Measurements from ENCODE around the gene RBX1. TPM values are rescaled to one million over a fixed set of nuclear protein-coding genes. Genes with fewer than 3 reads are reported as not detected.

The RBX1 gene
- total RNA-seq, 2 donors from 2014 or later: 64.1 to 64.6 TPM

DNA sequence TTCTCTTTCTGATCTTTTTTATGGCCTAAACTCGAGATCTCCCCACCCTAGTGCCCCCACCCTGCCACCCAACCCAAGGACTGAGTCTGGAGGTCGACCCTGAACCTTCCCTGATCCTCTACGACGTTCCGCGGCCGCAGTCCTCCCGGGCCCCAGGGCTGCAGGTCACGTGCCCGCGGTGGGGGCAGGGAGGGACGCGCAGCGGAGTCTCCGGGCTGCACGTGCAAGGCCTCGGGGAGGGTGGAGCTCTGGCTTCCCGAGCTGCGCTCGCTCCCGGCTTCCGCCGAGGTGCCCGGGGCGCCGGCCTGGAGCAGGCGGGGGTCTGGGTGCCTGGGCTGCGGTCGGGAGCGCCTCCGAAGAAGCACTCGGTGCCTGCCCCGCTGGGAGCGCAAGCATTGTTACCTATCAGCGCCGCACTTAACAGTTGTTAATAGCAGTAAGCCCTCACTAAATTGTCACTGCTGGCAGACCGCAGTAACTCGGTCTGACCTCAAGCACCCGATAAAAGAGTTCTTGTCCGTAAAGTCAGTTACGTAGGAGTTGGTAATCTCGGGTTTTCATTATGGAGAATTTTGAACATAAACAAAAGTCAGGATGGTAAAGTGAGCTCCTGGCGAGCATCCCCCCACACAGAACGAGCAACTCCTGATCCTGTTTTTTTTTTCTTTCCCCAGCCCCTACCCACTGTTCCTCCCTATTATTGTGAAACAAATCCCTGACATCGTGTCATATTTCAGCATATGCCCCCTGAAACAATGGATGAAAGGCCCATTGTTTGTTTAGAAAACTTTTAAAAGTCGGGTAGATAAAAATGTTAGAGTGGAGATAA, 71.5 kb downstream of the RBX1 start:
- Mint-ChIP-seq H3K36me3 (ENCODE audit: low read depth) (peaks cover 1% of the 10 kb centered on the region), H3K4me3 (peak overlapping the region; percentile 82), H3K9me3 (no peaks in the 10 kb centered on the region), H3K4me1 (peaks cover 13% of the 10 kb centered on the region), H3K27me3 (ENCODE audit: insufficient read depth) (no peaks in the 10 kb centered on the region), H3K27ac (peak overlapping the region; percentile 96)
- Histone ChIP-seq H3K4me1 (ENCODE audit: control insufficient read depth, insufficient read depth, low read length) (peaks cover 6% of the 10 kb centered on the region), H3K27ac (ENCODE audit: low read depth, low read length) (peak overlapping the region; percentile 85), H3K36me3 (ENCODE audit: control insufficient read depth, insufficient read depth, low read length) (no peaks in the 10 kb centered on the region), H3K4me3 (ENCODE audit: low read length) (peak overlapping the region; percentile 87), H3K27me3 (ENCODE audit: control insufficient read depth, insufficient read depth, low read length, poor library complexity, severe bottlenecking) (no peaks in the 10 kb centered on the region), H3K9me3 (ENCODE audit: control insufficient read depth, low read length) (no peaks in the 10 kb centered on the region), H3K9ac (ENCODE audit: extremely low read depth, low read length, poor library complexity, severe bottlenecking) (peak overlapping the region; percentile 91)
- peak; percentile 96 for DNase-seq
- 1 to 3% methylated on average over 19 to 46 of the region's 46 CpGs for WGBS, 2 experiments (ENCODE audit: insufficient coverage in 1 of 2, insufficient read length in 1 of 2)
- TF ChIP-seq, protein P1, sequence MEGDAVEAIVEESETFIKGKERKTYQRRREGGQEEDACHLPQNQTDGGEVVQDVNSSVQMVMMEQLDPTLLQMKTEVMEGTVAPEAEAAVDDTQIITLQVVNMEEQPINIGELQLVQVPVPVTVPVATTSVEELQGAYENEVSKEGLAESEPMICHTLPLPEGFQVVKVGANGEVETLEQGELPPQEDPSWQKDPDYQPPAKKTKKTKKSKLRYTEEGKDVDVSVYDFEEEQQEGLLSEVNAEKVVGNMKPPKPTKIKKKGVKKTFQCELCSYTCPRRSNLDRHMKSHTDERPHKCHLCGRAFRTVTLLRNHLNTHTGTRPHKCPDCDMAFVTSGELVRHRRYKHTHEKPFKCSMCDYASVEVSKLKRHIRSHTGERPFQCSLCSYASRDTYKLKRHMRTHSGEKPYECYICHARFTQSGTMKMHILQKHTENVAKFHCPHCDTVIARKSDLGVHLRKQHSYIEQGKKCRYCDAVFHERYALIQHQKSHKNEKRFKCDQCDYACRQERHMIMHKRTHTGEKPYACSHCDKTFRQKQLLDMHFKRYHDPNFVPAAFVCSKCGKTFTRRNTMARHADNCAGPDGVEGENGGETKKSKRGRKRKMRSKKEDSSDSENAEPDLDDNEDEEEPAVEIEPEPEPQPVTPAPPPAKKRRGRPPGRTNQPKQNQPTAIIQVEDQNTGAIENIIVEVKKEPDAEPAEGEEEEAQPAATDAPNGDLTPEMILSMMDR (conservative IDR thresholded peaks at IDR 0.05): no peak

Other genes starting within 250 kb of the RBX1 start
- gene SLC25A17, start 132.0 kb upstream of the RBX1 start, total RNA-seq: 10 to 100 TPM; 25.4 to 29.4 TPM
- gene ST13, start 94.7 kb upstream of the RBX1 start, total RNA-seq: 100 to 1,000 TPM; 310 to 324 TPM
- 10 to 100 TPM; 27.6 to 32.7 TPM for gene XPNPEP3, start 94.2 kb upstream of the RBX1 start, total RNA-seq
- not detected for gene DNAJB7, start 89.3 kb upstream of the RBX1 start, total RNA-seq
- 100 to 1,000 TPM in 1 of 2 donors, 10 to 100 TPM in 1; 95.5 to 130 TPM for gene EP300, start 141.2 kb downstream of the RBX1 start, total RNA-seq